ENCODE results near the gene PRR15L.
"Not testable (repeated sequence)": the region's sequence is repeated elsewhere in the genome, so short reads cannot be mapped to it uniquely, and the experiment has no call there.

Gene PRR15L

DNA sequence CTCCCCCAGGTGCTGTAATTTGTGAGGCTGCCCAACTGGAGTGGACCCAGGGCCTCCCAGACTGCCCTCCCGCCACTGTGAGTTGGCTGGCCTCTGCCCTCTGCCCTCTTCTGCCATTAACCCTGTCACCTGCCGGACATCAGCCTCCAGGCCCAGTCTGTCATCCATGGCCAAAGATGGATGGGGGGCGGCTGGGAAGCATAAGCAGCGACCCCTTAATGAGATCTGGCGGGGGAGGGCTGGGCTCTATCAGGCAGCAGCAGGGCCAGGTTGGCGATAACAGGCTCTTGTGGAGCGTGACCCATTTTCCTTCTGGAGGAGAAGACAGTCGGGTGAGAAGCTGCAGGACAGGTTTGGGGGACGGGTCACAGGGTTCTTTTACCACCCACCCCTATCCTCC is 38.5 kb upstream of the PRR15L start:
- DNase-seq (ENCODE audit: insufficient read length) = no peak
- no peak for FAIRE-seq
- TF ChIP-seq TAF1 (IDR thresholded peaks at IDR 0.05; ENCODE audit: borderline replicate concordance, low read depth, low read length) (no peak), POLR2A (IDR thresholded peaks at IDR 0.05; ENCODE audit: low read depth, low read length) (no peak), POLR2AphosphoS5 (IDR thresholded peaks at IDR 0.05; ENCODE audit: low read depth, low read length) (no peak)

DNA sequence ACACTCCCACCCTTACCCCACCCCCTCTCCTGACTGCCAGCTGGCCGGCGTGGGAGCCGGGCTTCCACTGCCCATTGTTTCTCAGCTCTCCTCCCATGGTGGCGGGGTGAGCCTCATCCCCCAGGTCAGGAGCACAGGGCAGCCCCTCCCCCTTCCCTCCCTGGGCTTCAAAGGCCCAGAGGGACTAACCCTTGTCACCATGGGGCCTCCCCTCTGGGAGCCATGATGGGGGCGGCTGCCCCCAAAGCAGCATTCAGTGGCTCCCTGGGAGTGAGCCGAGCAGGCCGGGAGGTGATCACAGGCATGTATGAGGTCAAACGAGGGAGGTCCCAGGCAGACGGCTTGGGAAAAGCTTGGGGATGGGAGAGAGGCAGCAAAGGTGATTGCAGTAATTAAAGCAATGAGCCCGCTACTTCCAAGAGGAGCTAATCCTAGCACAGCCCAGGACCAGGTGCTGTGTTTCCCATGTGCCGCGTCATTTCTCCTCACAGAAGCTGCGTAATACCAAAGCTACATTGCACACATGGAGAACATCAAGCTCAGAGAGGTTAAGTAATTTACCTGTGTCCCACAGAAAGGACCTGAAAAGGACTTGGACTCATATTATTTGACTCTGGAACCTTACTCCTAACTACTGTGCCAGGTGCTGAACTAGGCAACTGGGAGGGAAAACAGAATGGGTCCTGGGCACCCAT is 37.7 kb upstream of the PRR15L start:
- TF ChIP-seq TAF1 (IDR thresholded peaks at IDR 0.05; ENCODE audit: borderline replicate concordance, low read depth, low read length) (no peak), POLR2A (IDR thresholded peaks at IDR 0.05; ENCODE audit: low read depth, low read length) (no peak)
- FAIRE-seq (no peak), DNase-seq (ENCODE audit: insufficient read length) (no peak)

DNA sequence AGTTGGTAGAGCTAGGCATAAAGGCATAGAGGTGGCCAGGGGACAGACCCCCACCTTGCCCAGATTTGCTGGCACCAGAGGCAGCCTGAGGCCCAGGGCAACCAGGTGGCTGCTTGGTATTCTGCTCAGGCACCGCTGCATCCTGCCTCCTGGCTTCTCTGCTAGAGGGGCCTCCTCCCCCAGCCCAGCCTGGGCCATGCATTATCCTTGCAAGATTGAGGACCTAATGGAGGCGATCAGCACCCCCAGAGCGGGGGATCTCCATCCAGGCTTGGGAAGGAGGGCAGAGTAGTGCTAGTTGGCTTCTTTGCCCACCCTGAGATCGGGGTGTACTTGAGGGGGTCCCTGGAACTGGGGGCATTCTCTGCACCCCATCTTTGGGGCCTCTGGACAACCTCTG is 37.0 kb upstream of the PRR15L start:
- TF ChIP-seq POLR2AphosphoS5 (IDR thresholded peaks at IDR 0.05; ENCODE audit: low read depth, low read length) = no peak
- no peak for TF ChIP-seq POLR2A (IDR thresholded peaks at IDR 0.05; ENCODE audit: low read depth, low read length)
- TF ChIP-seq TAF1 (IDR thresholded peaks at IDR 0.05; ENCODE audit: borderline replicate concordance, low read depth, low read length) = no peak
- DNase-seq (ENCODE audit: insufficient read length) (no peak), FAIRE-seq (no peak)

DNA sequence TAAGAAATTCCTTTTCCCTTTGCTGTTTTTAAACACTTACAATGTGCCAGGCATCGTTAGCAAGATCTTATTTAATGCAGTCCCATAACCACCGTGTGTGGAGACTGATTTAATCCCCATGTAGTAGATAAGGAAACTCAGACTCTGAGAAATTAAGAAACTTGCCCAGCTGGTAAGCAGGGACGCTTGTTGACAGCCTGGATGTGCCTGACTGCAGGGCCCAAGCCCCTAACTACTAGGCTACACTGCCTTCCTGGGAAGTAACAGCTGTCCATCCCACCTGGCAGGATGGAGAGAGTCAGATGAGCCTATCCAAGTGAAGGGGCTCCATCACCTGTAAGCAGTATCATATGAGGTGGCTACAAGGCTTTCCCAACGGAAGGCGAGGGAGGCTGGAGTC is 36.3 kb upstream of the PRR15L start:
- FAIRE-seq (no peak), DNase-seq (ENCODE audit: insufficient read length) (no peak)
- TF ChIP-seq POLR2AphosphoS5 (IDR thresholded peaks at IDR 0.05; ENCODE audit: low read depth, low read length) (no peak), TAF1 (IDR thresholded peaks at IDR 0.05; ENCODE audit: borderline replicate concordance, low read depth, low read length) (no peak), POLR2A (IDR thresholded peaks at IDR 0.05; ENCODE audit: low read depth, low read length) (no peak)

DNA sequence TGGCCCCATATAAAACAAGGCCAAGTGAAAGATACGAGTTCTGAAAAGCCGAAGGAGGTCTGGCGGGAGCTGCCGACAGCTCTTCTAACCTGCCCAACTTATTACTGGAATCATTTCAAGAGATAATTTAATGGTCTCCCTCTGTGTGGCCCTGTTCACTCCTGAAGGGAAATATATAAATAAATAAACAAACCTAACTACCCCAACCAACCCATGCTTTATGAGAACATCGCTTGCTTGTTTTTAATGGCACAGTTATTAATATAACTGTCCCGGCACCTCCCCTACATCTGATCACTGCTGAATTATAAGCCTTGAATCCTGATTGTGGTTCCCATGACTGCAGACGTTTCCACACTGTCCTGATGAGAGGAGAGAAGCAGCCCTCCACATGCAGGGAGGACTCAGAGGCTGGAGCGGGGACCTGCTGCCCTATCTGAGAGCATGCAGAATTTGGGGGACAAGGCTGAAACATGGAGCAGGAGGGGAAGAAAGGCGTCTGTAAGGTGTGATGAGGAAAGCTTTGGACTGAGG is 35.4 kb upstream of the PRR15L start:
- TF ChIP-seq POLR2A (IDR thresholded peaks at IDR 0.05; ENCODE audit: low read depth, low read length) (no peak), POLR2AphosphoS5 (IDR thresholded peaks at IDR 0.05; ENCODE audit: low read depth, low read length) (no peak), TAF1 (IDR thresholded peaks at IDR 0.05; ENCODE audit: borderline replicate concordance, low read depth, low read length) (no peak)
- FAIRE-seq (no peak), DNase-seq (ENCODE audit: insufficient read length) (no peak)

DNA sequence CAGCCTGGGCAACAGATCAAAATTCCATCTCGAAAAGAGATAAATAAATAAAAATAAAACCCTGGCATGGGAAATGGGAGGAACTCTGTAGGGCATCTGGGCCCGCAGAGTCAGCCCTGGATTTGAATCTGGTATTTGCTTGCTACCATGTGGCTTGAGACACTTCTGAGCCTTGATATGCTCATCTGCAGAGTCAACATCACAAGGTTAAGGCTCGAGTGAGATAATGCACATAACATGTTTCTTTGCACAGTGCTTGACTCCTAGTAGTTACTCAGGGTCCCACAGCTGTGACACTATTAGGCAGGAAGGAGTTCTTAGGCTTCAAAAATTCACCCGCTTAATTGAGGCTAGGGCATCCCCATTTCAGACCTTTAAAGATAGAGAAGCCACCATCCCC is 34.5 kb upstream of the PRR15L start:
- FAIRE-seq (no peak), DNase-seq (ENCODE audit: insufficient read length) (no peak)
- no peak for TF ChIP-seq POLR2AphosphoS5 (IDR thresholded peaks at IDR 0.05; ENCODE audit: low read depth, low read length)
- no peak for TF ChIP-seq TAF1 (IDR thresholded peaks at IDR 0.05; ENCODE audit: borderline replicate concordance, low read depth, low read length)
- no peak for TF ChIP-seq POLR2A (IDR thresholded peaks at IDR 0.05; ENCODE audit: low read depth, low read length)

DNA sequence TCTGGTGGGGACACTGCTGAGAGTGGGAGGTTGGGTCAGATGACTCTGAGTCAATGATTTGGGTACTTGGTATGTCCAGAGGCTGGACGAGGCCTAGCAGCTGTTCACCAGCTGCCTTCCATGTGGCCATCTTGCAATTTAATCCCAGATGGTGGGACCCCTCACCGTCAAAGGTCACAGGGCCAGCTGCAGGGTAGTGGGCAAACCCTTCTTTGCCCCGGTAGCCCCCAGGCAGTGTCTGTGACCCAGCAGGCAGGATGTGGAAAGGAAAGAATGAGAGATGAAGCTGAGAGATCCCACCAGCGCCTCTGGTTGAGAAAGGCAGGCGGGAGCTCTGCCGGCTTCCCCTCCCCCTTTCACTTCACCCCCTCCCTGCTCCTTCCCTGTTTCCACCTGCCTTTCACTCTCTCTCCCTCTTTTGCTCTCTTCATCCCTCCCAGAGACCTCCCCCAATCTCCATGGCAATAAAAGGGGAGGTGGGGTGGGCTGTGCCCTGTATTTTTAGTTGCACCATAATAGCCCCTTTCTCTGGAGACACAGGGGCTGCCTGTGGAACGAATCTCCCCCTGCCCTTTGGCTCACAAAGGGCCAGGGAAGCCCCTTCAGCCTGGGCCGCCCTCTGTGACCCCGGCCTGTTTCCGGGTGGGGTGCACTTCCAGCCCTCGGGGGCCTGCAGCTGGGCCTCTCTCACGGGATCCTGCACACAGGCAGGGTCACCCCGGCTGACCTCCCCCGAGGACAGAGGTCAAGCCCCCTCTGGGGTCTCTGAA is 33.5 kb upstream of the PRR15L start:
- DNase-seq (ENCODE audit: insufficient read length) (no peak), FAIRE-seq (no peak)
- TF ChIP-seq POLR2AphosphoS5 (IDR thresholded peaks at IDR 0.05; ENCODE audit: low read depth, low read length) = no peak
- TF ChIP-seq POLR2A (IDR thresholded peaks at IDR 0.05; ENCODE audit: low read depth, low read length) = no peak
- no peak for TF ChIP-seq TAF1 (IDR thresholded peaks at IDR 0.05; ENCODE audit: borderline replicate concordance, low read depth, low read length)

DNA sequence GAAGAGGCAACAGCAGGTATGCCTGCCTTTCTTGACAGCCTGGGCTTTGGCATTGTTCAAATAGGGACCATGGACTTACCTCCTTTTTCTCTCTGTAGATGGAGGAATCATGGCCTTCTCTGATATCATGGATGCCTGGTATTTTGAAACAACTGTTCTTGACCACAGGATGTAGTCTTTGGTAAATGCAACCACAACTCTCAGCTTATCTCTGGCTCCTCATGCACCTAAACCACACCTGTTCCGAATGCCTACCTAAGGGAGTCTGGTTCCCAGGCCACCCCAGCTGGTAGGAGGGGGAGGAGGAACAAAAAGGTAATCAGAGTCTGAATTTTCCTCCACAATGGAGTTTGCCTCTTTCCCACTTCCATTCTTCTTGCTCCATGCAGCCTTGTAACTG is 32.0 kb upstream of the PRR15L start:
- TF ChIP-seq POLR2A (IDR thresholded peaks at IDR 0.05; ENCODE audit: low read depth, low read length) = no peak
- no peak for TF ChIP-seq POLR2AphosphoS5 (IDR thresholded peaks at IDR 0.05; ENCODE audit: low read depth, low read length)
- no peak for TF ChIP-seq TAF1 (IDR thresholded peaks at IDR 0.05; ENCODE audit: borderline replicate concordance, low read depth, low read length)
- DNase-seq (ENCODE audit: insufficient read length) (no peak), FAIRE-seq (no peak)

DNA sequence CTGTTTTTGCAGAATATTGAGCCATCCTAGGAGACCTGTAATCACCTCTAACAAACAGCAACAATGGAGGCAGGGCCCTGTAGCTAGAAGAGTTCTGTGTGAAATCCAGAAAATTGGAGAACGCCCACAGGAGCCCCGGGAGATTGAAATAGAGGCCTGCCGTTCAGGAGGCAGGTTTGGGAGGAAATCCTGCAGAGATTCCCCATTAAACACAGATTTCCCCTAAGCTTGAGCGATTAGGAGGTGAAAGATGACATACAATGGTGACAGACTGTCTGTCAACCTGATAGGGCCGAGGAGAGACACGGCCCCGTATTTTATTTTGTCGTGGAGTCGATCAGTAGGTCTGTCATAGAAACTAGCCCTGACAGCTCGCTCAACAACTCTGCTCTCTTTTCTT is 31.5 kb upstream of the PRR15L start:
- no peak for DNase-seq (ENCODE audit: insufficient read length)
- FAIRE-seq = no peak
- TF ChIP-seq POLR2AphosphoS5 (IDR thresholded peaks at IDR 0.05; ENCODE audit: low read depth, low read length) (no peak), TAF1 (IDR thresholded peaks at IDR 0.05; ENCODE audit: borderline replicate concordance, low read depth, low read length) (no peak), POLR2A (IDR thresholded peaks at IDR 0.05; ENCODE audit: low read depth, low read length) (no peak)

DNA sequence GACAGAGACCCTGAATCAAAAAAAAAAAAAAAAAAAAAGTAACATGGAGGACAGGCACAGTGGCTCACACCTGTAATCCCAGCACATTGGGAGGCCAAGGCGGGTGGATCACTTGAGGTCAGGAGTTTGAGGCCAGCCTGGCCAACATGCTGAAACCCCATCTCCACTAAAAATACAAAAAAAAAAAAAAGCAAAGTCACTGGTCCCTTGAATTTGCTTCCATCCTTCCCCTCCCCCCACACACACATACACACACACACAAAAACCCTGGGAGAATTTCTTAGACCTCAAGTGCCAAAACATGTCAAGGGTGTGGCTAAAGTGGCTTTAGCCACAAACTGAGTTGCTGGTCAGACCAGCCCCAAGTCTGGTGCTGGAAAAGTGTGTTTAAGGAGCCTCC is 30.8 kb upstream of the PRR15L start:
- not testable (repeated sequence) for FAIRE-seq; DNase-seq (ENCODE audit: insufficient read length)

DNA sequence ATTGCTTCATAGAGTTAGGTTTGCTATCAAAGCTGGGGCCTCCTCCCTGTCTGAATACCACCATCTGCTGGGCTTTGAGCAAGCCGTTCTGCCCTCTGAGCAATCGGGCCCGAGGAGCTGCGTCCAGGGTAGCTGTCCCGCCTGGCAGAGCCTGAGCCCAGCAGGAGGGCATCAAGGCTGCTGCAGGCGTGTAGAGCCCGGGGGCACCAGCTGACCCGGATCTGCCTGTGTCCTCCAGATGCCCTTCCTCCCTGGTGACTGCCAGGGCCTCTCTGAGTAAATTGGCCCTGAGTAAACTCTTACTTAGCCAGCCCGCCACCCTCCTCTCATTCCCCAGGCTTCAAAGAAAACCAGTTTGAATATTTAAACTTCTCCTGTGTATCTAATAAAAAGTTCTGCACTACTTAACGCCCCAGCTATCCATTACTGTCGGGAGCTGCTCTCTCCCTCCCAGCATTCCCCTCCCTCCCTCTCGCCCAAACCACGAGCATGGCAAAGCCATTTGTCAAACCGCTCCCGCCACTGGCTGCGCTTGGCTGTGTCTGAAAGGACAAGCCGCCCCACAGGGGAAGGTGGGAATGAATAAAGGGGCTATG is 29.7 kb upstream of the PRR15L start:
- DNase-seq (ENCODE audit: insufficient read length) (no peak), FAIRE-seq (no peak)
- TF ChIP-seq POLR2AphosphoS5 (IDR thresholded peaks at IDR 0.05; ENCODE audit: low read depth, low read length) = no peak
- TF ChIP-seq TAF1 (IDR thresholded peaks at IDR 0.05; ENCODE audit: borderline replicate concordance, low read depth, low read length) = no peak
- no peak for TF ChIP-seq POLR2A (IDR thresholded peaks at IDR 0.05; ENCODE audit: low read depth, low read length)

DNA sequence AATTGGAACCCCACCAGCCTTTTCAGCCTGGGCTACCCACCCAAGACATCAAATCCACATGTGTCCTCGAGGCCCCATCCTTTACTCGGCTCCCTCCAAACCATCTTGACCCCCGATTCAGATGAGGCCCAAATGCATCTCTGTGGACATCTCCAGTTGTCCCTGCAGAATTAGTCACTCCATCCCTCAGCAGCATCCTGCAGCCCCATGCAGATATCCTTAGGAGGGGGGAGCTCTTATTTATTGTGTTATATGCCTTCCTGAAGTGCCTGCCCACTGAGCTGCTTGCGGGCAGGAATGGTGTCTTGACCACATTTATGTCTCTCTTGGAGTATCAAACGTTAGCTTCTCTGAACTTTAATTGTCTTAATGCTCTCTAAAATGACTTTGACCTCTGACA is 28.8 kb upstream of the PRR15L start:
- FAIRE-seq (no peak), DNase-seq (ENCODE audit: insufficient read length) (no peak)
- no peak for TF ChIP-seq POLR2A (IDR thresholded peaks at IDR 0.05; ENCODE audit: low read depth, low read length)
- no peak for TF ChIP-seq TAF1 (IDR thresholded peaks at IDR 0.05; ENCODE audit: borderline replicate concordance, low read depth, low read length)
- no peak for TF ChIP-seq POLR2AphosphoS5 (IDR thresholded peaks at IDR 0.05; ENCODE audit: low read depth, low read length)

Measured in GM12892 (cell line).